Trophoblast cell (in vitro differentiated cells and primary cell): ENCODE results near the gene MAGEA2.
"Not testable (repeated sequence)": the region's sequence is repeated elsewhere in the genome, so short reads cannot be mapped to it uniquely, and the experiment has no call there.

Experiments used
- DNase-seq, 2 donors: peaks; one replicate each; pipeline ENCODE4 v3.0.0-alpha.2; 2016
- H2AFZ ChIP-seq: 2 replicates; pipeline ENCODE4 v1.6.1; 2013; ENCODE audit warnings: low read length, moderate library complexity, mild to moderate bottlenecking; ENCODE audit not compliant: insufficient read depth, poor library complexity
- H2AK5ac ChIP-seq: 2 replicates; pipeline ENCODE4 v1.6.1; 2013; ENCODE audit warnings: mild to moderate bottlenecking, low read length
- H2BK120ac ChIP-seq: 2 replicates; pipeline ENCODE4 v1.6.1; 2013; ENCODE audit warnings: low read length, mild to moderate bottlenecking, moderate library complexity; ENCODE audit not compliant: insufficient read depth, poor library complexity
- H2BK12ac ChIP-seq: 2 replicates; pipeline ENCODE4 v1.6.1; 2013; ENCODE audit warnings: mild to moderate bottlenecking, low read length, moderate library complexity
- H2BK5ac ChIP-seq: 2 replicates; pipeline ENCODE4 v1.6.1; 2013; ENCODE audit warnings: low read length, low read depth, moderate library complexity, mild to moderate bottlenecking; ENCODE audit not compliant: poor library complexity
- H3K14ac ChIP-seq: 2 replicates; pipeline ENCODE4 v1.6.1; 2013; ENCODE audit warnings: mild to moderate bottlenecking, low read length
- H3K18ac ChIP-seq: 2 replicates; pipeline ENCODE4 v1.6.1; 2013; ENCODE audit warnings: mild to moderate bottlenecking, low read length
- H3K23ac ChIP-seq: 2 replicates; pipeline ENCODE4 v1.6.1; 2013; ENCODE audit warnings: low read length
- H3K27ac ChIP-seq: 2 replicates; pipeline ENCODE4 v1.5.1; 2013; ENCODE audit warnings: low read depth, mild to moderate bottlenecking, inconsistent platforms, low read length, moderate library complexity
- H3K27me3 ChIP-seq: 2 replicates; pipeline ENCODE4 v1.6.1; 2013; ENCODE audit warnings: inconsistent platforms, mild to moderate bottlenecking, low read length, moderate library complexity; ENCODE audit not compliant: insufficient read depth
- H3K36me3 ChIP-seq, 2 experiments: 1 replicate in 1 of 2; 2 replicates in 1 of 2; pipeline ENCODE4 v1.6.1; 2013; ENCODE audit warnings: low read length in 2 of 2, mild to moderate bottlenecking in 2 of 2, moderate library complexity in 1 of 2; ENCODE audit not compliant: insufficient read depth in 2 of 2, control insufficient read depth in 1 of 2
- H3K4ac ChIP-seq: 2 replicates; pipeline ENCODE4 v1.6.1; 2013; ENCODE audit warnings: low read depth, mild to moderate bottlenecking, low read length, moderate library complexity
- H3K4me1 ChIP-seq, 2 experiments: 1 replicate in 1 of 2; 2 replicates in 1 of 2; pipeline ENCODE4 v1.6.1; 2013; ENCODE audit warnings: low read length in 2 of 2, mild to moderate bottlenecking in 2 of 2, moderate library complexity in 1 of 2; ENCODE audit not compliant: insufficient read depth in 2 of 2, control insufficient read depth in 1 of 2
- H3K4me2 ChIP-seq: 2 replicates; pipeline ENCODE4 v1.6.1; 2013; ENCODE audit warnings: inconsistent platforms, mild to moderate bottlenecking, low read length, moderate library complexity
- H3K4me3 ChIP-seq: 2 replicates; pipeline ENCODE4 v1.5.1; 2013; ENCODE audit warnings: mild to moderate bottlenecking, low read depth, low read length, inconsistent platforms
- H3K79me1 ChIP-seq: one replicate; pipeline ENCODE4 v1.6.1; 2013; ENCODE audit warnings: low read length
- H3K79me2 ChIP-seq: 2 replicates; pipeline ENCODE4 v1.6.1; 2013; ENCODE audit warnings: low read length, mild to moderate bottlenecking; ENCODE audit not compliant: control insufficient read depth, insufficient read depth, poor library complexity
- H3K9ac ChIP-seq: 2 replicates; pipeline ENCODE4 v1.6.1; 2013; ENCODE audit warnings: mild to moderate bottlenecking, low read length
- H3K9me3 ChIP-seq: 2 replicates; pipeline ENCODE4 v1.6.1; 2013; ENCODE audit warnings: low read depth, mild to moderate bottlenecking, control low read depth, inconsistent platforms, low read length; ENCODE audit not compliant: insufficient read depth
- H4K12ac ChIP-seq: 2 replicates; pipeline ENCODE4 v1.6.1; 2013; ENCODE audit warnings: low read depth, mild to moderate bottlenecking, low read length, moderate library complexity
- H4K8ac ChIP-seq: 2 replicates; pipeline ENCODE4 v1.6.1; 2013; ENCODE audit warnings: low read depth, mild to moderate bottlenecking, low read length, moderate library complexity
- H4K91ac ChIP-seq: one replicate; pipeline ENCODE4 v1.6.1; 2013; ENCODE audit warnings: low read depth, mild to moderate bottlenecking, low read length, moderate library complexity
- WGBS: extraction: QIAGEN DNeasy Blood & Tissue Kit; methylation state at CpG from one replicate; pipeline ENCODE4 v1.1.7; 2013; ENCODE audit warnings: missing lambda C conversion rate; ENCODE audit not compliant: insufficient read length, insufficient coverage; ENCODE audit errors: extremely low coverage; 5-methylcytosine and 5-hydroxymethylcytosine counted together

The MAGEA2 gene

GRCh38 chrX:152713815-152714787 is 39.5 kb downstream of the MAGEA2 start, which contains the start of gene MAGEA2B:
MAGEA2B (plus strand) TSS chrX:152714628; CDS start chrX:152717107, 2,479 bp downstream.
- not testable (repeated sequence) for H3K18ac ChIP-seq, H4K12ac ChIP-seq, H3K14ac ChIP-seq, H3K9me3 ChIP-seq, H2BK5ac ChIP-seq, H2AFZ ChIP-seq, H3K79me2 ChIP-seq, H3K4me1 ChIP-seq, H3K36me3 ChIP-seq, H3K27ac ChIP-seq, H2BK120ac ChIP-seq, H3K9ac ChIP-seq, H2BK12ac ChIP-seq, H4K91ac ChIP-seq, DNase-seq, H4K8ac ChIP-seq, H3K23ac ChIP-seq, H3K27me3 ChIP-seq, H3K4me2 ChIP-seq, H3K79me1 ChIP-seq, H3K4ac ChIP-seq, H3K4me3 ChIP-seq, H2AK5ac ChIP-seq
- no CpG with 5 or more reads among the region's 35 CpGs for WGBS

DNA sequence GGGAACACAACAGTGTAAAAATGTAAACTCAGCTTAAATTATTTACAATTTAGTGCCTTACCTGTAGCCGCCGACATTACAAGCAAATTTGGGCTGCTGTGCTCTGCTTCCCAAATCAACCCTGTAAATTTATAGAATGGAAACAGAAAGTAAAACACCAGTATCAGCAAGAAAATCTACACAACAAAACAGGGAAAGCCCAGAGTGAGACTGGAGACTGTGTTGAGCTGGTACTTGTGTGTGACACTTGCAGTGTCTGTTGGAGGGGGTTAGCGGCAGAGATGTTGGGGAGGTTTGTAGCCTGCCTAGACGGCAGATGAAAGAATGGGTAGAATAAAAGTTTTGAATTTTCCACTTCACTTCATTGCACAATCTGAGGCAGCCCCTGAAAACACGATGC is 40.4 kb downstream of the MAGEA2 start:
- WGBS = no CpG with 5 or more reads among the region's 5 CpGs
- not testable (repeated sequence) for H3K9me3 ChIP-seq, H3K23ac ChIP-seq, H3K79me2 ChIP-seq, H3K9ac ChIP-seq, H3K36me3 ChIP-seq, H4K12ac ChIP-seq, H4K91ac ChIP-seq, H3K4me2 ChIP-seq, H3K18ac ChIP-seq, H3K4ac ChIP-seq, H3K27me3 ChIP-seq, H2AFZ ChIP-seq, H2AK5ac ChIP-seq, H3K4me1 ChIP-seq, DNase-seq, H2BK12ac ChIP-seq, H3K27ac ChIP-seq, H2BK120ac ChIP-seq, H4K8ac ChIP-seq, H3K79me1 ChIP-seq, H3K14ac ChIP-seq, H3K4me3 ChIP-seq, H2BK5ac ChIP-seq

- not testable (repeated sequence) for H3K23ac ChIP-seq, H2BK5ac ChIP-seq, H4K8ac ChIP-seq, H2BK120ac ChIP-seq, H3K79me1 ChIP-seq, DNase-seq, H3K27ac ChIP-seq, H3K27me3 ChIP-seq, H3K36me3 ChIP-seq, H3K4me3 ChIP-seq, H3K79me2 ChIP-seq, H3K18ac ChIP-seq, H3K4me2 ChIP-seq, H3K9ac ChIP-seq, H3K14ac ChIP-seq, H3K4ac ChIP-seq, H3K4me1 ChIP-seq, H2AFZ ChIP-seq, H4K91ac ChIP-seq, H4K12ac ChIP-seq, H2AK5ac ChIP-seq, H3K9me3 ChIP-seq, H2BK12ac ChIP-seq
- WGBS = no CpG with 5 or more reads among the region's 2 CpGs
Observed at GRCh38 chrX:152709173-152709572, 44.5 kb downstream of the MAGEA2 start, which contains the start of gene CSAG2. CSAG2 (minus strand) TSS chrX:152709273; CDS start chrX:152709112, 161 bp downstream.

DNA sequence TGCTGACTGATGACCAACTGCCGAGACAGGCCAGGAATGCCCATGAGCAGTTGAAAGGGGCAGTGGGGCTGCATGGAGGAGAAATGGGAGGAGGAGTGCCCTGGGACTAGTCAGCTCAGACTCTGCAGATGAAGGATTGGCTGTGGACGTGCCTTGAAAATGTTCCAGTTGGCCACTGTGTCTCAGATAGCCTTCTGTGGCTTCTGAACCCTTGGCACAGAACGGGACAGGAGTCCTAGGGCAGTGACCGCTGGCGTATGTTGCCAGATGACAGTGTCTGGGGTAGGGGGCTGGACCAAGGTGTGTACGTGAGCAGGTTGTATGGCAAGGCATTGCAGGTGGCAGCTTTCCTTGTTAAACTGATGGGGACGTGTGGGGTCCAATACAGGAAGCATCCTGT is 47.1 kb downstream of the MAGEA2 start:
- H3K27ac ChIP-seq, DNase-seq, H2AK5ac ChIP-seq, H3K27me3 ChIP-seq, H4K8ac ChIP-seq, H2BK120ac ChIP-seq, H3K4me3 ChIP-seq, H3K9me3 ChIP-seq, H3K4ac ChIP-seq, H2AFZ ChIP-seq, H3K4me1 ChIP-seq, H3K18ac ChIP-seq, H3K9ac ChIP-seq, H3K36me3 ChIP-seq, H4K91ac ChIP-seq, H3K4me2 ChIP-seq, H2BK5ac ChIP-seq, H3K79me1 ChIP-seq, H2BK12ac ChIP-seq, H4K12ac ChIP-seq, H3K14ac ChIP-seq, H3K23ac ChIP-seq, H3K79me2 ChIP-seq: not testable (repeated sequence)
- no CpG with 5 or more reads among the region's 7 CpGs for WGBS
